SW 1271 (cell line): ENCODE data around the gene KLRF2.

ENCODE experiments used
- DNase-seq, 2 experiments: peaks; one replicate each; lab custom pipeline; 2025; lab: John Stamatoyannopoulos, UW

KLRF2 gene

GRCh38 chr12:9936591-9936990 is 55.3 kb downstream of the KLRF2 start:
- DNase-seq = no peak

GRCh38 chr12:9940375-9940774 is 59.1 kb downstream of the KLRF2 start:
- DNase-seq = no peak

- DNase-seq = no peak
These were observed 60.5 kb downstream of the KLRF2 start for GRCh38 chr12:9941838-9942237.

- DNase-seq = no peak
These were observed 62.0 kb downstream of the KLRF2 start for GRCh38 chr12:9943240-9943639.

GRCh38 chr12:9944391-9944790 is 63.1 kb downstream of the KLRF2 start:
- DNase-seq = no peak
